GM18508 (cell line): ENCODE measurements around the gene U2AF2.

Experiments used
- ATAC-seq: cut with Tn5 transposase; IDR thresholded peaks from one replicate; pipeline ENCODE4 v1.9.1; 2021; ENCODE audit warnings: moderate number of reproducible peaks; ENCODE audit not compliant: insufficient read depth, unreplicated experiment

U2AF2 gene

GRCh38 chr19:55621205-55621672 is 33.6 kb upstream of the U2AF2 start:
- ATAC-seq, result no peak

DNA sequence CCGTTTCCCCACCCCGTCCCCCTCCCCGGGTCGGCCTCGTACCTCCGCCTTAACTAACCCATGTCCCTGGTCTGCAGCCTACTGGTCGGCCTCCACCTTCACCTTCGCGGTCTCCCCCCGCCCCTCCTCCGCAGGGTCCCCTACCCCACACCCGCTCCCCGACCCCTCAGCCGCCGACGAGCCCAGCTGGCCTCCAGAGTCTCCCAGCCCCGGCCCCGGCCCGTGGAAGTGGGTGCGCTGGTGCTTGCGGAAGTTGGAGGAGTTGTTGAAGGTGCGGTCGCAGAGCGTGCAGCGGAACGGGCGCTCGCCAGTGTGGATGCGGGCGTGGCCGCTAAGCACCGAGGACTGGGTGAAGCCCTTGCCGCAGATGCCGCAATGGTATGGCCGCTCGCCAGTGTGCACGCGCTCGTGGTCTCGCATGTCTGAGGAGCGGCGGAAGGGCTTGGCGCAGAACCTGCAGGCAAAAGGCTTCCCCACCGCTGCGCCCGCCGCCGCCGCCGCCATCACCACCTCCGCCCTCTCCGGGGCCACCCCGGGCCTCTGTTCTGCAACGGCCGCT is 33.1 kb upstream of the U2AF2 start:
- ATAC-seq, result no peak

DNA sequence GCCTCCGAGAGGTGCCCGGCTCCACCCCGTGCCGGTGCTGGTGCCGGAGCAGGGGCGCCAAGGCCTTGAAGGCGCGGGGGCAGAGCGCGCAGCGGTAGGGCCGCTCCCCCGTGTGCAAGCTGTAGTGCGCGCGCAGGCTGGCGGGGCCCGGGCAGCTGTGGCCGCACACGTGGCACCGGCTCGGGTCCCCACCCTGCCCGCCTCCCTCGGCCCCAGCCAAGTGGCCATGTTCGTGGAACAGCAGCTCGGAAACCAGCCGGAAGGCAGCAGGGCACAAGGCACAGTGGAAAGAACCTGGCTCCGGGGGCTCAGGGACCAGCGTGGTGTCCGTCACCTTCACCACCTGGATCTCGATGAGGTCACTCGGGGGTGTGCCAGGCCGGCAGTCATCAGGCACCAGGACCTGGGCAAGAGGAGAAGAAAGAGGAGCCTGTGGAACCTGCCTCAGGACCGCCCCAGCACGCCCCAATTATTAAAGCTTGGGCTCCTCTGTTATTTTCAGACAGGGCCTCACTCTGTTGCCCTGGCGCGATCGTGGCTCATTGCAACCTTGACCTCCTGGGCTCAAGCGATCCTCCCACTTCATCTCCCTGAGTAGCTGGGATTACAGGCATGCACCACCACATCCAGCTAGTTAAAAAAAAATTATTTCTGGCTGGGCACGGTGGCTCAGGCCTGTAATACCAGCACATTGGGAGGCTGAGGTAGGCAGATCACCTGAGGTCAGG is 32.4 kb upstream of the U2AF2 start:
- ATAC-seq, result no peak

DNA sequence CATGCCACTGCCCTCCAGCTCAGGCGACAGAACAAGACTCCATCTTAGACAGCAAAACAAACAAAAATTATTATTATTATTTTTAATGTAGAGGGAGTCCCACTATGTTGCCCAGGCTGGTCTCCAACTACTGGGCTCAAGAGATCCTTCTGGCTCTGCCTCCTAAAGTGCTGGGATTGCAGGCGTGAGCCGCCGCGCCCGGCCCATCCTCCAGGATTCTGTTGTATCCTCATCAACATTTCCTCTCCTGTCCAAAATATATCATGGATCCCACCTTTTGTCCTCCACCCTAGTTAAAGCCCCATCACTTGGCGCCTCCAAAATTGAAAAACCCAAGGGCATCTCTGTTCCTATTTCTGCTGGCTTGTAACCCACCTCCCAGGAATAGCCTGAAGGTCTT is 31.7 kb upstream of the U2AF2 start:
- no peak for ATAC-seq

DNA sequence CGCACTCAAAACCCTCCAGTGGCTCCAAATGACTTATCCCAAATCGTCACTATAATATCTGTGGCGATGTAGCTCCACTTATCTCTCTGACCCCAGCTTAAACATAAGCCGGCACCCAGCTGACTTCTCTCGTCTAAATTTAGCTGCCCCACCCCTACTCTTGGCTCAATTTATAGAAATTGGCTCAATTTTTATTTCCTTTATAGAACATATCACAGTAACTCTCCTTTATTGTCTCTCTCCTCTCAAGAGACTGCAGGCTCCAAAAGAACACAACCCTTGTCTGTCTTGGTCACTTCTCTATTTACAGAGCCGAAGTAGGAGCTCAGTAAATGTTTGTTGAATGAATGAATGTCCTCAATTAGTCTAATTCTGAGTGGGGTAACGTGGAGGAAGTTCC is 31.3 kb upstream of the U2AF2 start:
- no peak for ATAC-seq

DNA sequence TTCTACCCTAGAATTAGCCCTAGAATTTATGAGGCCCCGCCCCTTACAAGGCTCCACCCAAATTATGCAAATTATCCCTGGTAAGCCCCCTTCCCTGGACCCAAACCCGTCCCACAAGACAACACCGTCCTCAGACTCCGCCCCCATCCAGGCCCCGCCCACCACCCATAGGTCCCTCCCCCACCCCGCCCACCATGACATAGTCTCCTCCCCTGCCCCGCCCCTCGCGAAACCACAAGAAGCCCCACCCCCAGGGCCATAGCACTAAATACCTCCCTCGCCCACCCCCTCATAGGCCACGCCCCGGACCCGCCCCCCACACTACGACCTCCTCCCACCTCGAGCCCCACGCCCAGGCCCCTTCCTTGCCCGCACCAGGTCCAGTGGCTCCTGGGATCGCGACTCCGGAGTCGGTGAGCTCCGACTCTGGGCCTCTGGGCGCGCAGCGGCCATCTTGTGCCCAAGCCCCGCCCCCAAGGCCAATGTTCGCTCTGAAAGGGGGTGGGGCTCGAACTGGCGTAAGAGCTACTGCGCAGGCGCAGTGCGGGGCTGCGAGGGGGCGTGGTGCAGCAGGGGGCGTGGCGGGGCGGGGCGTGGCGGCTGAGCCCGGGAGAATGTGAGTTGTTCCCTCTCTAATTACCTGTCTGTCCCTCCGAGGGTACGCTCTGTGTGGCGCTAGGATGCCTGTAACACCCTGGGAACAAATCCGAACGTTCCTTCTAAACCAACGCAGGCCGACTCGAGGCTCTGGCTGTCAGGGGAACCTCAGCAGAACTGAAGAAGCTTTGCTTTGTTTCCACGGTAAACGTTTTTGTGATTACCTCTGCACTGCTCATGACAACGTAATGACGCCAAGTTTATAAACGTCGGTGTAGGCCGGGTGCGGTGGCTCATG is 30.5 kb upstream of the U2AF2 start, which contains the start of gene ZNF784:
Gene ZNF784, minus strand, starts transcription at position 458 of the 895 bp plus-strand sequence. Its CDS starts 5 bp downstream, at position 453.
- ATAC-seq, result no peak

DNA sequence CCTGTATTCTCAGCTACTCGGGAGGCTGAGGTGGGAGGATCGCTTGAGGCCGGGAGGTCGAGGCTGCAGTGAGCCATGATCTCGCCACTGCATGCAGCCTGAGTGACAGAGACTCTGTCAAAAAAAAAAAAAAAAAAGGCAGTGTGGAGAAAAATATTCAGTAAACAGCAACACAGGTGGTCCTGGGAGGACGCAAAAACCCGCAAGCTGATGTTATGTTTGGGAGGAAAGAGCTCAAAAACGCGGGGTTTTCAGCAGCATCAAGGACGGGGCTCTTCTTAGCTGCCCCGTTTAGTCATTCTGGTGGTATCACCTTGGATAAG is 29.9 kb upstream of the U2AF2 start:
- no peak for ATAC-seq

- ATAC-seq, result no peak
These were observed 28.5 kb upstream of the U2AF2 start for GRCh38 chr19:55626350-55626749.

DNA sequence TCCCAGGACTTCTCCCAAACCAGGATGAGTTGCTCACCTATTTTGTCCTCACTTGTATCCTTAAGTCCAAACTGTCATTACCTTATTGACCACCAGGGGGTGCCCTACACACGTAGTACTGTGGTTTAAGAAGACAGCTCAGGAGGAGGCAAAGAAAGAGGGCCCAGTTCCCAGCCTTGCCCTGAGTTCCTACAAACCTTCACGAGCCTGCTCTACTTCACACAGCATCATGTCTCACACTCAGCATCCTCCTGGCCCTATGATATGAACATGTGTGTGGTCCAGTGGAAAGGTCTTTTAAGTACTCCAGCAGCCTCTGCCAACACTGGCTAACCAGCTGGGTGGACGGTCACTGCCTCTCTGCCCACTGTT is 22.4 kb upstream of the U2AF2 start:
- ATAC-seq, result no peak

DNA sequence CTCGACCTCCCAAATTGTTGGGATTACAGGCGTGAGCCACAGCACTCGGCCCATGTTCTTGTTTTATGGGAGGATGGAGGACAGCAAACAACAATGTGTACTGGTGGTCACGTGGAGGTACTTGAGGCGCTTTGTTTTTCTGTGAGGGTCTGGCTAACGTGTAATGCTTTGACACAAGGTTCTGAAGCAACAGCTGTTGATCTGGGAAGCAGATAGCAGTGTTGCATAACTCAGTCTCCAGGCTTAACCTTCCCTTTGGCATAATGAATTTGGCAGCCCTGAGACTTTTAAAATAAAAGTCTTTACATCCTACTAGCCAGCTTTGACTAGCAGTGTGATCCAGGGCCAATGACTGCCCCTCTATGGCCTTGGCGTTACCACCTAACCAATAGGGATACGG is 21.0 kb upstream of the U2AF2 start:
- no peak for ATAC-seq

DNA sequence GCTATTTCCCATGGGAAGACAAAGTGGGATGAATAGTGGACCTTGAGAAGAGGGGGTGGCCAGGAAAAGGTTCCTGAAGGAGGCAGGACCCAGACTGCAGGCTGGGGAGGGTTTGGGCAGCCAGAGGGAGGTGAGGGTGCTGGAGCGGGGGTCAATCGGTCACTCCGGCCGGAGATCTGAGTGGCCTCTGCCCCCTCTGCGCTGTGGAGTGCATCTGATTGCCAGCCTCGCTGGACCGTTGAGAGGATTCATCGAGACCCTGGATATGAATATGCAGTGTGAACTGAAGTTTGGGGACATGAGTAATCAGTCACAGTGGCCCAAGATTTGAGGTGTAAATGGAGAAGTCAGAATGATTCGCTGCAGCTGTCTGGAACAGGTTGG is 19.5 kb upstream of the U2AF2 start:
- ATAC-seq, result no peak

DNA sequence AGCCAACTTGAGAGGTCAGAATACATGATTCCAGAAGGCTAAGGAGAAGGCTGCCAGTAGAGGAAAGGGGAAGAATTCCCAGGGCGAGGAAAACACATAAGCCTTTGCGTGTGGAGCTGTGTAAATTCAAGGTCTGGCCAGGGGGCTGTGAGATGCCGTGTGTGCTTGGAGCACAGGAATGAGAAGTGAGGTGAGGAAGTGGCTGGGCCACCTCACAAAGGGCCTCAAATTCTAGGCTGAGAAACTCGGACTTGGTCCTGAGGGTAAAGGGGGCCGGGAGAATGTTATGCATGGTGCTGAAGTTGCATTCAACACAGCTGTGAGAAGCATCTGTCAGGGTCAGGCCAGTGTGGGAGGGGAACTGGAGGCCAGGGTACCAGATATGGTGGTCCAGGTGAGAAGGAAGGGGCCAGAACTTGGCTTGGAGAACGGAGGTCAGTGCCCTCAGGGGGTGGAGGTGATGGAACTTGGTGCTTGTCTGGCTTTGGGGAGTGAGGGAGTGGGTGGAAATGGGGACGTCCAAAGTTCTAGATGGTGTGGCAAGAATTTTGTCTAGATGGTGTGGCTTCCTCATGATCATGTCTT is 18.9 kb upstream of the U2AF2 start:
- ATAC-seq, result no peak

DNA sequence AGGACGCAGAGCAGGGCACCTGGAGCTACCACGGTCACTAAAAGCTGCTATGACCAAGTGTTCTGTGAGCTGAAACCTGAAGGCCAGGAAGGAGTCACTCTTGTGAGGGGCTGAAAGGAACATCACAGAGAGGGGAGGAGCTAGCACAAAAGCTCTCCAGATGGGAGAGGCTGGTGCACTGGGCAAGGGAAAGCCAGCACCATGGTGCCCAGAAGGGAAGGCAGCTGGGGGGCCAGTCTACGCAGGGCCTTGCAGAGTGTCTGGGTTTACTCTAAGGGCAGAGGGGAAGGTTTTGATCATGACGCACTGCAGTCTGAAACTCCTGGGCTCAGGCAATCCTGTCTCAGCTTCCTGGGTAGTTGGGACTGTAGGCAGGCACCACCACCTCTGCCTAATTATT is 18.1 kb upstream of the U2AF2 start:
- ATAC-seq, result no peak

DNA sequence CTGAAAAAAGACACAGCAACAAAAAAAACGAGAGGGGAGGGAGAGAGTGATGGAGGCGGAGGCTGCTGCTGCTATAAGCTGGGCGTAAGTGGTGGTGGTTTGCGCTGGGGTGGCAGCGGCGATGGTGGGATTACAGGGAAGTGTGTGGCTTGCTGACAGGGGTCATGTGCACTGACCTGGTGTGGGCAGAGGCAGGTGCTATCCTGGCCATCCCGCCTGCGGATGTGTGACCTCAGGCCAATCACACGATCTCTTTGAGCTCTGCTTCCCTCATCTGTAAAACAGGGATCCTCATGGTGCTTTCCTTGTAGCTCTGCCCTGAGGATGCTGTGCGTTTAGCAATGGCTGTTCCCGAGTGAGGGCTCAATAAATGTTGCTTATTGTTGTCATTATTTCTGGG is 17.3 kb upstream of the U2AF2 start:
- ATAC-seq, result no peak

DNA sequence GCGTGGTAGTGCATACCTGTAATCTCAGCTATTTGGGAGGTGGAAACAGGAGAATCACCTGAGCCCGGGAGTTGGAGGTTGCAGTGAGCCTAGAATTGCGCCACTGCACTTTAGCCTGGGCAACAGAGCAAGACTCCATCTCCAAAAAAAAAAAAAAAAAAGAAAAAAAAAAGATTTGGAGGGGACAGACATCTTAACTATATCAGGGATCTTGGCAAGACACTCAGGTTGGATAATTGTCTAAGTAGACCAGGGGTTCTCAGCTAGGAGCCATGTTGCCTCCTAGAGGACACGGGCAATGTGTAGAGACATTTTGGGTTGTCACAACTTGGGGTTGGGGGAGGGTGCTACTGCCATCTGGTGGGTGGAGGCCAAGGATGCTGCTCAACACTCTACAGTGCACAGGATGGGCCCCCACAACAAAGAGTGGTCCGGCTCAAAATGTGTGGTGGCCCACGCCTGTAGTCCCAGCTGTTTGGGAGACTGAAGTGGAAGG is 15.9 kb upstream of the U2AF2 start:
- no peak for ATAC-seq

- ATAC-seq, result no peak
These were observed 14.7 kb upstream of the U2AF2 start for GRCh38 chr19:55640043-55640576.

- no peak for ATAC-seq
These were observed 14.0 kb upstream of the U2AF2 start, which contains the start of gene ZNF580 for GRCh38 chr19:55640577-55641425. ZNF580 (plus strand) TSS chr19:55641002; CDS start chr19:55642509, 1,507 bp downstream.

- no peak for ATAC-seq
These were observed 13.2 kb upstream of the U2AF2 start for GRCh38 chr19:55641426-55642152.
